Stimulated activated CD4-positive, alpha-beta T cell treated with anti-CD3 and anti-CD28 coated beads, TNF-alpha, amount 100 ng/mL, for 24 hours (primary cell): ENCODE data around the gene FLNB.

Experiments used
- DNase-seq, 3 experiments: peaks; one replicate each; pipeline ENCODE4 v3.0.0-alpha.2; 2020; ENCODE audit warnings: low read depth in 3 of 3

FLNB gene, protein sequence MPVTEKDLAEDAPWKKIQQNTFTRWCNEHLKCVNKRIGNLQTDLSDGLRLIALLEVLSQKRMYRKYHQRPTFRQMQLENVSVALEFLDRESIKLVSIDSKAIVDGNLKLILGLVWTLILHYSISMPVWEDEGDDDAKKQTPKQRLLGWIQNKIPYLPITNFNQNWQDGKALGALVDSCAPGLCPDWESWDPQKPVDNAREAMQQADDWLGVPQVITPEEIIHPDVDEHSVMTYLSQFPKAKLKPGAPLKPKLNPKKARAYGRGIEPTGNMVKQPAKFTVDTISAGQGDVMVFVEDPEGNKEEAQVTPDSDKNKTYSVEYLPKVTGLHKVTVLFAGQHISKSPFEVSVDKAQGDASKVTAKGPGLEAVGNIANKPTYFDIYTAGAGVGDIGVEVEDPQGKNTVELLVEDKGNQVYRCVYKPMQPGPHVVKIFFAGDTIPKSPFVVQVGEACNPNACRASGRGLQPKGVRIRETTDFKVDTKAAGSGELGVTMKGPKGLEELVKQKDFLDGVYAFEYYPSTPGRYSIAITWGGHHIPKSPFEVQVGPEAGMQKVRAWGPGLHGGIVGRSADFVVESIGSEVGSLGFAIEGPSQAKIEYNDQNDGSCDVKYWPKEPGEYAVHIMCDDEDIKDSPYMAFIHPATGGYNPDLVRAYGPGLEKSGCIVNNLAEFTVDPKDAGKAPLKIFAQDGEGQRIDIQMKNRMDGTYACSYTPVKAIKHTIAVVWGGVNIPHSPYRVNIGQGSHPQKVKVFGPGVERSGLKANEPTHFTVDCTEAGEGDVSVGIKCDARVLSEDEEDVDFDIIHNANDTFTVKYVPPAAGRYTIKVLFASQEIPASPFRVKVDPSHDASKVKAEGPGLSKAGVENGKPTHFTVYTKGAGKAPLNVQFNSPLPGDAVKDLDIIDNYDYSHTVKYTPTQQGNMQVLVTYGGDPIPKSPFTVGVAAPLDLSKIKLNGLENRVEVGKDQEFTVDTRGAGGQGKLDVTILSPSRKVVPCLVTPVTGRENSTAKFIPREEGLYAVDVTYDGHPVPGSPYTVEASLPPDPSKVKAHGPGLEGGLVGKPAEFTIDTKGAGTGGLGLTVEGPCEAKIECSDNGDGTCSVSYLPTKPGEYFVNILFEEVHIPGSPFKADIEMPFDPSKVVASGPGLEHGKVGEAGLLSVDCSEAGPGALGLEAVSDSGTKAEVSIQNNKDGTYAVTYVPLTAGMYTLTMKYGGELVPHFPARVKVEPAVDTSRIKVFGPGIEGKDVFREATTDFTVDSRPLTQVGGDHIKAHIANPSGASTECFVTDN (N-terminal part only)

DNA sequence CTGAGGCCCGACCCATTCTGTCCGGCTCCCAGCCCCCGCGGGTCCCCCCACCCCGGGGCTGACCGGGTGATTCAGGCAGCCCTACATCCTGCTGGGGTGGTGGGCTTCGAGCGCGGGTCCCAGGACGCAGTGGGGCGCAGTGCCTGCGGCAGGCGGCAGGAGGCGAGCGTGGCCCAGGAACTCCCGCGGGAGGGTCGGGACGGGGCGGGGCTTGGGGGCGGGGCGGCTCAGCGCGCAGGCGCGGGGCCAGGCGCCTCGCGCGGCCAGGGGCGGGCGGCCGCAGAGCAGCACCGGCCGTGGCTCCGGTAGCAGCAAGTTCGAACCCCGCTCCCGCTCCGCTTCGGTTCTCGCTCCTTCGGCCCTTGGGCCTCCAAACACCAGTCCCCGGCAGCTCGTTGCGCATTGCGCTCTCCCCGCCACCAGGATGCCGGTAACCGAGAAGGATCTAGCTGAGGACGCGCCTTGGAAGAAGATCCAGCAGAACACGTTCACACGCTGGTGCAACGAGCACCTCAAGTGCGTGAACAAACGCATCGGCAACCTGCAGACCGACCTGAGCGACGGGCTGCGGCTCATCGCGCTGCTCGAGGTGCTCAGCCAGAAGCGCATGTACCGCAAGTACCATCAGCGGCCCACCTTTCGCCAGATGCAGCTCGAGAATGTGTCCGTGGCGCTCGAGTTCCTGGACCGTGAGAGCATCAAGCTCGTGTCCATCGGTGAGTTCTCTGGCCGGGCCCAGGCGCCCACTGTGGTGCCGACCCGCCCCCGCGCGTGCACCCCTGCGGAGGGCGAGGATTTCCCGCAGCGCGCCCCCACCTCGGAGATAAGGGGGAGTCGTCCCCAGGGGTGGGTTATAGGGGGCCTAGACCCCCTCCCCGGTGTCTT lies at the start of gene FLNB:
Gene FLNB, plus strand, starts transcription at position 282 of the 885 bp plus-strand sequence. Its CDS starts 143 bp downstream, at position 425.
- peak; percentile 54 to 77 (median 56) for DNase-seq

DNA sequence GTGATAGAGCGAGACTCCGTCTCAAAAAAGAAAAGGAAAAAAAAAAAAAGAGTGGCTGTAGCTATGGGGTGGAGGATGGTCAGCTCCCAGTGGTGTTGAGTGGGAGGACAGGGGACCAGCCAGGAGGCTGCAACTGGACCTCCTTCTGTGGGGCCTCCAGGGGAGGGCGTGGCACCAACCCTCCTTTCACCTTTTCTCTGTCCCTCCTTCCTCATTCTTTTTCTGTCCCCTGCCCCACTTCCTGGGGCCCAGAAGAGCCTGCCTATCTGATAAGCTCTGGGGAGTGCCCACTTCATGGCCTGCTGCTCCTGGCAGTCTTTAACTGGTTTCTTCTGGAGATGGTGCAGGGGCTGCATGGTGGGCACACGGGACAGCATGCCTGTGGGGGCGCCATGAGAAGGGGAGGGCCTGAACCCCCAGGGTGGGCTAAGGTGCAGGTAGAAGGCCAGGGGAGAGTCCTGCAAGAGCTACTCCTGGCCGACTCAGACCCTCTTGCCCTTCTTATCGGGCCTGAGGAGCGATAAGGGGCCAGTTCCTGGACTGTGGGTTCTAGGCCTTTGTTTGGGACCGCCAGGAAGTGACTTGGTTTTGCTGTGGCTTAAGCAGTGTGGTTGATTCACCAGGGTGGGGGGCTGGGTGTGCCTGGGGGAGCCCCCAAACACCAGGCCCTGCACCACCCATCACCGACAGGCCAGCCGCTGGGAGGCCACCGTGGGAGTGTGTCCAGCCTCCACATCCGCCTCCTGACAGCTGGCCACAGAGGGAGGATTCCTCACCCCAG lies 49.4 kb upstream of the FLNB start:
- DNase-seq: no peak

DNA sequence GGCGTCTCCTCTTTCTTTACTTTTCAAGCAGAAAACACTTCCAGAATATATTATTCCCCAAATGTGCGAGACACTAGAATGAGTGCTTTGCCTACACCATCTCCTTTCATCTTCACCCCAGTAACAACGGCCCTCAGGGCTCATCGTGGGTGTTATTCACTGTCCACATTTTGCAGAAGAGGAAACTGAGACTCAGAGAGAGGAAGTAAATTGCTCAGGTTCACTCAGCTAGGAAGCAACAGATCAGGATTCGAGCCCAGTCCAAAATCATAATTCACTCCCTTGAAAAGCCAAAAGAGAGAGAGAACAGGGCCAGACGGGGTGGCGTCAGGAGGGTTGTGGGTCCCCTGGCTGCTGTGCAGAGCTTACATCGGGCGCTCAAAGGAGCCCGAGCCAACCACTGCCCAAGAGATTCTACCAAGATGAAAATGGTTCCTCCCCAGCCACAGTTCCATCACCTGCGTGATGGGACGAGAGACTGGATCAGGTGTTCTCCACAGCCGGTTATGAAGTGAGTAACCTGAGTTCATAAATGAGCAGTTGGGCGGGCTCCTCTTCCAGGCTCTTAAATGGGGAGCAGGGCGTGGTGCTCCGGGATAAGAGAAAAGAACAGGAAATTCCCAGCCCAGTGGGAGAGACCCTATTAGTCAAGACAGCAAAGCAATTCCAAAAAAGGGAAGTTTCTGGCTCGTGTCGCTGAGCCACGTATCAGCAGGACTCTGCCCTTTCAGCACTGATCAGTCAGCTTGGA lies 48.6 kb upstream of the FLNB start:
- DNase-seq: no peak

DNA sequence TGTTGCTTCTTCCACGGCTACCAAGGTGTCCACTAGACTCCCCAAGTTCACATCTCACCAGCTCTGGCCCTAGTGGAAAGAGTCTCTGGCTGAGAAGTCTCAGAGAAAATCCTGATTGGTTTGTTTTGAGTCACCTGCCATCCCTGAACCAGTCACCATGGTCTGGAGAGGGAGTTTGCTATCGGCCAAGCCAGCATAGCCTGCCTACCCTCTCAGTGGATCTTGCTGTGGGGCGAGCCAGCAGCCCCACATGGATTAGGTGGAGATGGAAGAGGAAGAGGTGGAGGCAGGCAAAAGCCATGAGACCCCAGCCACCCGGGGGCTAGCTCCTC lies 48.1 kb upstream of the FLNB start:
- DNase-seq: no peak

DNA sequence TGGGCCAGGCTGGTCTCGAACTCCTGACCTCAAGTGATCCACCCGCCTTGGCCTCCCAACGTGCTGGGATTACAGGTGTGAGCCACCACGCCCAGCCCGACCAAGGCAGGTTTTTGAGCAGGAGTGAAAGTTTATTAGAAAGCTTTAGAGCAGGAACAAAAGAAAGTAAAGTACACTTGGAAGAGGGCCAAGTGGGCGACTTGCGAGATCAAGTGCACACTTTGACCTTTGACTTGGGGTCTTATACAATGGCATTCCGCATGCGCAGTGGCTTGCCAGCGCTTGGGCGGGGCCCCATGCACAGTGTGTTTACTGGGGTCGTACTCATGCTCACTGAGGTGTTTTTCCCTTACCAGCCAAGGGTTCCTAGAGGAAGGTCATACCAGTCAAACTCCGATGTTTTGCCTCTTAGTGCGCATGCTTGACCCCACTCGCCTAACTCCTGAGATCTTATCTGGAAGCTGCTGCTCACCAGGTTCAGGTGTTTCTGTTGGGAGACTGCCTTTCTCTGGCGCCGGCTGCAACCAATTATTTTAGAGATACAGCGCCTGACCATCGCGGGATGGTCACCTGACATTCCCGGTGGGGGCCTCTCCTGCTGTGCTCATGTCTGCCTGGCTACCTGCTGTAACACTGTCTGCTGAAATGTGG lies 46.9 kb upstream of the FLNB start:
- no peak for DNase-seq

DNA sequence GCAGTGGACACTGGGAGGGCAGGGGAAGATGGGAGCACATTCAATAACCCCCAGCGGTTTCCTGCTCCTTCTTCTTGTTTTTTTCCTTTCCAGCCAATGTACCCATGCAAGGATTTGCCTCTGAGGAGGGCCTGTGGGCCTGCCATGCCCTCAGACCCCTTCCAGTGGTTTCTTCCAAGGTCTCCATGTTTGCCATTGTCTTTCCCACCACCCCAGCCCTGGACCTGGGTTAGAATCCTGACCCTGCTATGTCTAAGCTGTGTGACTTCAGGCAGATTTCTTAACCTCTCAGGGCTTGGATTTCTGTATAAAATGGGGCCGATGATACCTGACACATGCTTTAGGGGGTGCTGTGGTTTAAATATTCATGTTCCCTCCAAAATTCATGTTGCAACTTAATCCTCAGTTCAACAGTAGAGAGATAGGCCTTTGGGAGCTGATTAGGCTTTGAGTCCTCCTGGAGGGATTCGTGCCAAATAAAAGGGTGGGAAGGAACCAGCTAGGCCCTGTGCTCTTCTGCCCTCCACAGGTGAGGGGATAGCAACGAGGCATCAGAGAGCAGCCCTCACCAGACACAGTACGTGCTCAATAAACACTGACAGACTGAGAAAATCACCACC lies 46.3 kb upstream of the FLNB start:
- DNase-seq: no peak

DNA sequence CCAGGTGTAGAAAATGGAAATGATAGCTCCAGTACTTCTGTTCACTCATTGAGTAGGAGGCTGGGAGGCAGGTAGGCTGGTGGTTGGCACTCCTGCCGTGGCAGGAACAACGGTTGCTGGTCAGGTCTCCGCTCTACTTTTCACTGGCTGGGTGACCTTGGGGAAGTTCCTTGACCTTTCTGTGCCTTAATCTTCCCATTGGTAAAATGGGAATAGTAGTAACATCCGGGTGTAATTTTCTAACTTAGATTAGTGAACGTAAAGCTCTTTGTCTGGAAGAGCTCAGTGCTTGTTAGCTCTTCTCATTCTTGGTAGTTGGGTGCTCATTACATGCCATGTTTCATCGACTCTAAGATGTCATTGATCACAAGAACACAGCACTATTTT lies 45.8 kb upstream of the FLNB start:
- no peak for DNase-seq

DNA sequence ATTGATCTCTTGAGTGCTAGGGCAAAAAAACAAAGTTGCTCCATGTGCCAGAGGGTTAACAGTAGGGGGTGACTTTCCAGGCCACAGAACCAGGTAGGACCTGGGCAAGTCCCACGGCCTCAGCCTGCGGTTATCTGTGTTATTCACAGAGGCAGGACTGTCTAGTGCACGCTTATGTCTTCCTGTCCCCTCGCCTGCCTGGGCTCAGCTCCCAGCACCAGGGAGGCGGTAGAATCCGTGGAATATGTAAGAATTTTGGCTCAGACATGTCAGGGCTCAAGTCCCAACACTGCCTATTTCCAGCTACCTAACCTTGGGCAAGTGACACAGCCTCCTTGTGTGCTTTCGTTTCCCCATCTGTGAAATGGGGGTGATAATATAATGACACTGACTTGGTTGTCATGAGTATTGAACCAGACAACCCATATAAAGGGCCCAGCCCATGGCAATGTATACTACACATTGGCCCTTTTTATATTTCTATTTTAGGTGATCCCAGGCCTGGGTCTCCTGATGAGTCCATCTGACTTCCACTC lies 44.3 kb upstream of the FLNB start:
- no peak for DNase-seq

DNA sequence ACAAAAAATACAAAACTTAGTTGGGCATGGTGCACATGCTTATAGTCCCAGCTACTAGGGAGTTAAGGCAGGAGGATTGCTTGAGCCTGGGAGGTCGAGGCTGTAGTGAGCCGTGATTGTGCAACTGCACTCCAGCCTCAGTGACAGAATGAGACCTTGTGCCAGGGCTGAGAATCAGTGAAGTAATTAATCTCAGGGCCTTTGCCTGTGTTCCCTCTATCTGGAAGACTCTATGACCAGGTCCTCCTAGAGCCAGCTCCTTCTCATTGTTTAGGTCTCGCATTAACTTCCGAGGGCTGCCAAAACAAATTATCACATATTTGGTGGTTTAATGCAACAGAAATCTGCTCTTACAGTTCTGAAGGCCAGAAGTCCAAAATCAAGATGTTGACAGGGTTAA lies 41.4 kb upstream of the FLNB start:
- no peak for DNase-seq

DNA sequence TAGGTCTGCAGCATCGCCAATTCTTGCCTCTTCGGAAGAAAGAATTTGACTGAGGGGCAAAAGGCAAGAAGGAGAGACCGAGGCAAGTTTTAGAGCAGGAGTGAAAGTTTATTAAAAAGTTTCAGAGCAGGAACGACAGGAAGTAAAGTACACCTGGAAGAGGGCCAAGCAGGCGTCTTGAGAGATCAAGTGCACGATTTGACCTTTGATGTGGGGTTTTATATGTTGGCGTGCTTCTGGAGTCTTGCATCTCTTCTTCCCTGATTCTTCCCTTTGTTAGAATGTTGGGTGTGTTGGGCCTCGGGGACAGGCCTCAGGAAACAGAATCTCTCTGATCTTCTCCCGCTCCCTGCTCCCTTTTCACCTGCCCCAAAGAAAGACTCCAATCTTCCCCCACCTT lies 40.6 kb upstream of the FLNB start:
- no peak for DNase-seq

DNA sequence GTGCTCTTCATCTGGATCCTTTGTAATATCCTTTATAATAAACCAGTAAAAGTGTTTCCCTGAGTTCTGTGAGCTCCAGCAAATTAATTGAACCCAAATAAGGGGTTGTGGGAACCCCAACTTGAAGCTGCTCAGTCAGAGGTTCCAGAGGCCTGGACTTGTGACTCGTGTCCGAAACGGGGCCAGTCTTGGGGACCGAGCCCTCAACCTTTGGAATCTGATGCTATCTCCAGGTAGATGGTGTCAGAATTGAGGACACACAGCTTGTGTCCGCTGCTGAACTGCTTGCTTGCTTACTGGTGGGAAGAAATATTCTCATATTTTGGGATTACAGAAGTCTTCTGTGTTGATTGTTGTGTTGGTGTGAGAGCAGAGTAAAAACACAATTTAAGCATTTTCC lies 39.7 kb upstream of the FLNB start:
- no peak for DNase-seq

DNA sequence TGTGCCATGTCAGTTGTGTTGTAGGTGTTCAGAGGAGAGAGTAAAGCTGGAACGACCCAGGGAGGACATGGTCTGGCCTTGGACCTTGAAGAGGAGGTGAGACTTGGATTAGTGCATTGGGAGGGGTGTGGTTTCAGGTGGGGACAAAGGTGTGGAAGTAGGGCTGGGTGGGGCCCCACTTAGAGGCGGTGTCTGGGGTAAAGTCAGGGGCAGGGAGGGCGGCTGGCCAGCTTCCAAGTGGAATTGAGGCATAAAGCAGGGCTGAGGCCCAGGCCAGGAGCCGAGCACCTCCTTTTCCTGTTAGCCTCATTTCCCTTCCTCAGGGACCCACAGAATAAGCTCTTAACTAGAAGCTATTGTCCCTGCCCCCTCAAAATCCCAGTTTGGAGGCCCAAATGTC lies 36.2 kb upstream of the FLNB start:
- no peak for DNase-seq

DNA sequence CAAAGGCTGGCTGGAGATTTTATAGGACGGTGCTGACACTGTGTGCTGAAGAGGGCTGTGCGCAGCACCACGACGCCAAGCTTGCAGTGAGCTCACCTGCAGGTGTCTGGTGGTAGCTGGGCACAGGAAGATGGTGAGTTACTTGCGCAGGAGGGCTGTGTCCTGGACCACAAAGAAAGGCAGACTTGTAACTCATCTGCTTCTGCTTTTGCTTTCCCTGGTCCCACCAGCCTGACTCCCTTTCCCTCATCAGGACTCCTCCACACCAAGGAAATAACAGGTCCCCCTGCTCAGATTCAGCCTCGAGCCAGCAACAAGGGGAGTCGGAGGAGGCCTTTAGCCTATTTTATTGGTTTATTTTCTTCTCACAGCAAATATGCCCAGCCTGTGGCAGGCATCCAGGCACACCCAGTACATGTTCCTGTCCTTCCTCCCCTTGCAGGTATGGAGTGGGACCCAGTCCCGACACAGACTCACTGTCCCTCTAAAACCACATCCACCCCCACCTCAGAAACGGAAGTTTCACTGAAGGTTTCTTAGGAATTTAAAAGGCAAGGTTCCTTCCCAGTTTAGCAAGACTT lies 35.6 kb upstream of the FLNB start:
- no peak for DNase-seq

DNA sequence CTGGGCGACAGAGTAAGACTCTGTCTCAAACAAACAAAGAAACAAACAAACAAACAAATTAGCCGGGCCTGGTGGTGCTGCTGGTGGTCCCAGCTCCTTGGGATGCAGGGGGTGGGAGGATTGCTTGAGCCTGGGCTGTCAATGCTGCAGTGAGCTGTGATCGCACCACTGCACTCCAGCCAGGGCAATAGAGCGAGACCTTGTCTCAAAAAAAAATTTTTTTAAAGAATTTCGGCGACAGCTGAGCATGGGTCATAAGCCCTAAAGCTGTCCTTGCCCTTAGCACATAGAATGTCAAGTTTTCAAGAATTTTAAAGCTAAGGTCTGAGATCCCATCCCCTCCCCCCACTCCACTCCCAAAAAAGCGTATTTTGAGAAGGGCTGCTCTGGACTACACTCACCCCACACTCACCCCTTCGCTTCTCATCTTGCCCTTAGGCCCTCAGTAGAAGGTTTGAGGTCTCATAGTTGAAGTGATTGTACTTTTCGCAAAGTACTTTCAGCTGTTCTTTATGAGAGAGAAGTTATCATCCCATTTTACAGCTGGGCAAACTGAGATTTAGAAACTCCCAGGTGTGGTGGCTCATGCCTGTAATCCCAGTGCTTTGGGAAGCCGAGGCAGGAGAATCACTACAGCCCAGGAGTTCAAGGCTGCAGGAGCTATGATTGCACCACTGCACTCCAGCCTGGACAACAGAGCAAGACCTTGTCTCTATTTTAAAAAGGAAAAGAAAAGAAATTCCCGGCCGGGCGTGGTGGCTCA lies 34.3 kb upstream of the FLNB start:
- no peak for DNase-seq

DNA sequence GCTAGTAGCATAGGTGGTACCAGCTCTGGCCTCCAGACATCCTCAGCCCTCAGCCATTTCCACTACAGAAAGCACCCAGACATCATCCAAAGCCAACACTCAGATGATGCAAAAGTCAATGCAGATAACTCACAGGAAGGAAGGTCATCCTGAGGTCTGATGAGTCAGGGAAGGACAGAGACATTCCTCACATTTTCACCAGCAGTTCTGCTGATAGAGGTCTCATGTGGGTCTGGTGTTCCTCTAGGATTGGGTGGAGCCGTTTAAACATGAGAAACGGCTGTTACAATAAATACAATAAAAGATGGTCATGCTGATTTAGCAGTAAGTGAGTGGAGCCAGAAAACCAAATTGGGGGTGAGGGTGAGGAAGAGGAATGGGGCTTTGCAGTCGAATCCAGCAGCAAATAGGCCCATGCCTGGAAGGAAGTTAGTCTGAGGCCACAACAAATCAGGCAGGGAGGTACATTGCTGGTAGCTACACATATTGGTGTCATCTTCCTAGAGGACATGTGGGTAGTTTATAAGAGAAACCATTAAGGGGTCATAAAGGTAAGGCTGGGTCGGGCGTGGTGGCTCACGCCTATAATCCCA lies 33.3 kb upstream of the FLNB start:
- DNase-seq: no peak

DNA sequence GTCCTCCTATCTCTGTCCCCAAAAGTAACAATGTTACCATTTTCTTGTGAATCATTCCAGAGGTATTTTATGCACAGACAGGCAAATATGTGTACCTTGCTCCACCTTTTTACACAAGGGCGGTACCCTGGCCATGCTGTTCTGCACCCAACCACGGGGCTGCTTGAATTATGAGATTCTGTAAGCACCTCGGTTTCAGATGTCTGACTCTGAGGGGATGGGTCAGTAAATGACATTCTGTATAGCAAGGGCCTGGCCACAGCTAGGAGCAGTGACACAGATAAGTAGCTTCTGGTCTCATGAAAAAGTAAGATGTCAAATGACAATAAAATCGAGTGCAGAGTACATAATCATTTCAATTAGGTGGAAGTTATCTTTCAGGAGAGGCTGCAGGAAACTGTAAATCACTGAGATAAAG lies 30.4 kb upstream of the FLNB start:
- no peak for DNase-seq

DNA sequence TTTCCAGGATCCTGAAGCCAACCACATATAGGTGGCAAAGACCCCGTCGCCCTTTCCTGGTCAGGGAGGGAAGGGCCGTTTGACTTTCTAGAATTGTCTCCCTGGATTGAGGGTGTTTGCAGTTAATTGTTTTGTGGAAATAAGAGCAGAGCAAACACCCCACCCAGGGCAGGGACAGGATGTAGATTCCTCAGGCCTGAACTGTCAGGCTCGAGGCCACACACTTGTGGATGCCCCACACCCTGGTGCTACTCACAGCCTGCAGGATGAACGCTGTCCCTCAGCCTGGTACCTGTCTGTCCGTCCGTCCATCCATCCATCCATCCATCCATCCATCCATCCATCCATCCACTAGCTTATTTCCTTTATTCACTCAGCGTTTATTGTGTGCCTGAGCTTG lies 29.9 kb upstream of the FLNB start:
- DNase-seq: no peak
